HG02938 (cell line): ENCODE results near the gene KIF26B.
"Not testable (repeated sequence)": the region's sequence is repeated elsewhere in the genome, so short reads cannot be mapped to it uniquely, and the experiment has no call there.

ENCODE experiments used
- ATAC-seq: cut with Tn5 transposase; IDR thresholded peaks from one replicate; pipeline ENCODE4 v1.9.1; 2021; ENCODE audit warnings: mild to moderate bottlenecking, moderate library complexity; ENCODE audit not compliant: unreplicated experiment

The KIF26B gene

GRCh38 chr1:245687636-245688535, 533.1 kb downstream of the KIF26B start:
- ATAC-seq, result no peak

GRCh38 chr1:245688536-245689453, 534.0 kb downstream of the KIF26B start:
- no peak for ATAC-seq

- no peak for ATAC-seq
These were observed 535.4 kb downstream of the KIF26B start for GRCh38 chr1:245690156-245690690.

GRCh38 chr1:245690946-245691541, 536.3 kb downstream of the KIF26B start:
- no peak for ATAC-seq

DNA sequence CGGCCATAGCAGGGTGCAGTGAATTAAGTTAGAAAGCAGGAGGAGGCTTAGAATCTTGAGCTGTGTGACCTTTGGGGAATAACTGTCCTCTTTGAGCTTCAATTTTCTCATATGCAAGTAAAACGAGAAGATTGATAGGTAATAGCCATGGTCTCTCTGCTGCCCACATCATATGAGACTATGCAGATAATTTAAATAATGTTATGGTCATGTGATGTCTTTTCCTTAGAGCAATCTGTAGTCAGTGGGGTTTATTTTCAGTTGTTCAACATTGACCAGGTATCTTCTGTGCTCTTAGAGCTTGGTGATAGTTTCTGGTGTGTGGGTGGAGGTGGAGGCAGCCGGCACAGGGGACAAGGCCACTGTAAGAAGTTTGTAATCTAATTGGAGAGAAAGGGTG, 537.1 kb downstream of the KIF26B start:
- no peak for ATAC-seq

- no peak for ATAC-seq
These were observed 537.5 kb downstream of the KIF26B start for GRCh38 chr1:245692318-245692717.

GRCh38 chr1:245693116-245693793, 538.5 kb downstream of the KIF26B start:
- ATAC-seq, result no peak

GRCh38 chr1:245693941-245694752, 539.4 kb downstream of the KIF26B start:
- no peak for ATAC-seq

DNA sequence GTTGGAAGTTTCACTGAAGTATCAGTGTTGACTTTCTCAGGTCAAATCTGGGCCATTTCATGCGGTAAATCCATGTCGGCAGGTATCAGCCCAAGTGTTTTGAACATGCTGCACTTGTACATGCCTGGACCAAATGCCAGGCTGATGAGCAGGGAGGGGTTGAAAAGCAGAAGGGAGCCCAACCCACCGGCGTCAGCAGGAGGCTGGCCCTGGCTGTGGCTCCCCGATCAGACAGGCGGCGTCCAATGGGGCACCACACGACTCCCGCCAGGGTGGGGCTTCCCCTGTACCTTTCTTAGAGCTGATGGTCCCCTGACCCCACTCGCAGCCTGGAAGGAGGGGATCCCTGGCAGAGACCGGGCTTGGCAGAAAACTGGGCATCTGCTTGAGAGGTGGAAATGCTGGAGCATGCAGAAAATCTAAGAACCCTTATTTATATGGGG, 540.0 kb downstream of the KIF26B start:
- no peak for ATAC-seq

- ATAC-seq, result no peak
These were observed 540.4 kb downstream of the KIF26B start for GRCh38 chr1:245695211-245695610.

GRCh38 chr1:245695701-245696100, 540.9 kb downstream of the KIF26B start:
- ATAC-seq, result not testable (repeated sequence)

- ATAC-seq, result no peak
These were observed 543.3 kb downstream of the KIF26B start for GRCh38 chr1:245698116-245698515.

DNA sequence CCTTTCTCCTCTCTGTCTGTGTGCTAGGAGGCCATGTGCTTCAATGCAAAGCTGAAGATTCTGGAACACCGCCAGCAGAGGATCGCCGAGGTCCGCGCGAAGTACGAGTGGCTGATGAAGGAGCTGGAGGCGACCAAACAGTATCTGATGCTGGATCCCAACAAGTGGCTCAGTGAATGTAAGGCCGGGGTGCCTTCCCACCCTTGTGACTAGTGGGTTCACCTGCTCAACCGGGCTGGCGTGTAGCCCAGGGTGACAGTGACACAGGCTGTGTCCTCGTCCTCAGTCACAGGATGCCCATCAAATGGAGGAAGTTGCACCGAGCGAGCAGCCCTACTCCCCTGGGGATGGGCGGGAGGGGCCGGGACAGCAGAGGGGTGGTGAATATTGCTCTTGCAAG, 544.1 kb downstream of the KIF26B start:
- no peak for ATAC-seq

DNA sequence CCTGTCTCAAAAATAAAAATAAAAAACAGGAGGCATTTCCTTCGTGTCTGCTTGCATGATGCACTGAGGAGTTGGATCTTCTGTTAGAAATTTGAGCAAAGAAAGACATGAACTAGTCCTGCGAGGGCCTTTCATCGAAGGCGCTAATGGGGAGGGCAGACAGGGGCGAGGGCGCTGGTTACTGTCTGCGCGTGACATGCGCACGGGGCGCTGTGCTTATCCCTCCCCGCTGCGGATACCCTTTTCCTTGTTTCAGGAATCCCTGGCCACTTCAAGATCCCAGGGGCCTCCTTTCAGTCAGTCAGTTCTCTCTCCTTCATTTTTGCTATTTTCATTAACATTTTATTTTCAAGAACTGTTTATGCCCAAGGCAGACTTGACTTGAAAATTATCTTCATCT, 545.8 kb downstream of the KIF26B start:
- no peak for ATAC-seq

- ATAC-seq, result no peak
These were observed 546.8 kb downstream of the KIF26B start for GRCh38 chr1:245701631-245702030.

DNA sequence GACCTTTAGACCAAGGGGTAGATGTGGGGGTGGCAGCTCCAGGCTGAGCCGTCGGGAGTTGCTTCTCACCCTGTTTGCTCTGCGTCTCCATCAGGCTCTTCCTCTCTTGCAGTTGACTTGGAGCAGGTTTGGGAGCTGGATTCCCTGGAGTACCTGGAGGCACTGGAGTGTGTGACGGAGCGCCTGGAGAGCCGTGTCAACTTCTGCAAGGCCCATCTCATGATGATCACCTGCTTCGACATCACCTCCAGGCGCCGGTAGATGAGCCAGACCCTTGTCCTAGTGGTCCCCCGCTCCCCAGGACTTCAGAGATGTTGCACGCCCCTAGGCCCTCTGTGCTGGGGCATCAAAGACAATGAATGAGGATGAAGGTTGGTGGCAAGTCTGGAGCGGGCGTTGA, 547.6 kb downstream of the KIF26B start:
- no peak for ATAC-seq

DNA sequence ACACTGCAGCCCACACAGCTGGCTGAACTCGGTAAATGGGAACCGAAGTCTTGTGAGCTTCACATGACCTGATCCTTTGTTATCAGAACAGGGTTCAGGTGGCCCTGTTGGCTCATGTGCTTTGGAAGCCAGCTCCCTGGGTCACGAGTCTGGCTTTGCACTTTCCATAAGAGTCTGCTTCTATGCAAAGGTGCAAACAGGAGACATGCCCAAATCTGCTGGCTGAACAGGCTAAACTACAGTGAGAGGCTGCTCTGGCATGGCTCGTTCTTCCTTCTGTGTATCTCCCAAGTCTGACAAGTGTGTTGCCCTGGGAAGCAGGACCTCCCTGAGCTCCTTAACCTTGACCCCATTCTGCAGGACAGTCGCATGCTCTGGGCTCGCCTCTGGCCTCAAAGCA, 549.6 kb downstream of the KIF26B start:
- no peak for ATAC-seq

- ATAC-seq, result no peak
These were observed 550.0 kb downstream of the KIF26B start for GRCh38 chr1:245704765-245705164.

- ATAC-seq, result no peak
These were observed 553.2 kb downstream of the KIF26B start for GRCh38 chr1:245707941-245708340.
